Stomach (tissue), 4 donors: ENCODE results near the gene IL16.

Experiments
- EP300 ChIP-seq: sonication (generic); formaldehyde crosslinking; IDR thresholded peaks from one replicate; pipeline ENCODE4 v1.6.1; 2017; ENCODE audit warnings: antibody characterized with exemption
- POLR2A ChIP-seq, 4 donors: fragments of 450-650 bp; IDR thresholded peaks; one replicate each; pipeline ENCODE4 v1.6.1; 2016; ENCODE audit warnings: antibody characterized with exemption in 4 of 4, control low read depth in 2 of 4, mild to moderate bottlenecking in 1 of 4, moderate library complexity in 1 of 4
- TF ChIP-seq, protein P1 (sequence below), 7 experiments: fragments of 450-650 bp in 4 of 7; fragments of 200-600 bp in 3 of 7; sonication (generic) in 3 of 7; IDR thresholded peaks; one replicate each; pipeline ENCODE4 v1.5.1; 2016 to 2019; ENCODE audit warnings: antibody characterized with exemption in 7 of 7, control low read depth in 2 of 7, mild to moderate bottlenecking in 1 of 7

DNA sequence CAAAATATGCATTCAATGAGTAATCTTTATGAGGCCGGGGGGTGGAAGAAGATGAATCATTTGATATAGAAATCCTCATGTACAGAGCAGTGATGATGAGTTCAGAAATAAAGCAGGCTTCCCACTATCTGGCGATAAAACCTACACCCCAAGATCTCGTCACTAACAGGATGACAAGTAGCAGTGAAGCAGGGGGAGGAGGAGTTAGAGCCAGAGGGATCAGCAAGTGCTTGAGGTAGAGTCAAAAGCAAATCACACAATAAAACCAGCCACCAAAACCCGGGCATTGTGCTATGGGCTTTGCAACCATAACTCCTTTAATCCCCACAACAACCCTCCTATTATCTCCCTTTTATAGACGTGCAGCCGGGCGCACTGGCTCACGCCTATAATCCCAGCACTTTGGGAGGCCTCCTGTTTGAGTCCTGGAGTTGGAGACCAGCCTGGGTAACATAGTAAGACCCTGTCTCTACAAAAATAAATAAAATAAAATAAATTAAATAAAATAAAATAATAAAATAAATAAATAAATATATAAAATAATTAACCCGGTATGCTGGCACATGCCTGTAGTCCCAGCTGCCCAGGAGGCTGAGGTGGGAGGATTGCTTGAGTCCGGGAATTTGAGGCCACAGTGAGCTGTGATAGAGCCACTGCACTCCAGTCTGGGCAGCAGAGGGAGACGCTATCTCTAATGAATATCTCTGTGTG lies 74.3 kb downstream of the IL16 start:
- TF ChIP-seq POLR2A (IDR thresholded peaks at IDR 0.05) (no peak), EP300 (no peak)
- TF ChIP-seq, protein P1, sequence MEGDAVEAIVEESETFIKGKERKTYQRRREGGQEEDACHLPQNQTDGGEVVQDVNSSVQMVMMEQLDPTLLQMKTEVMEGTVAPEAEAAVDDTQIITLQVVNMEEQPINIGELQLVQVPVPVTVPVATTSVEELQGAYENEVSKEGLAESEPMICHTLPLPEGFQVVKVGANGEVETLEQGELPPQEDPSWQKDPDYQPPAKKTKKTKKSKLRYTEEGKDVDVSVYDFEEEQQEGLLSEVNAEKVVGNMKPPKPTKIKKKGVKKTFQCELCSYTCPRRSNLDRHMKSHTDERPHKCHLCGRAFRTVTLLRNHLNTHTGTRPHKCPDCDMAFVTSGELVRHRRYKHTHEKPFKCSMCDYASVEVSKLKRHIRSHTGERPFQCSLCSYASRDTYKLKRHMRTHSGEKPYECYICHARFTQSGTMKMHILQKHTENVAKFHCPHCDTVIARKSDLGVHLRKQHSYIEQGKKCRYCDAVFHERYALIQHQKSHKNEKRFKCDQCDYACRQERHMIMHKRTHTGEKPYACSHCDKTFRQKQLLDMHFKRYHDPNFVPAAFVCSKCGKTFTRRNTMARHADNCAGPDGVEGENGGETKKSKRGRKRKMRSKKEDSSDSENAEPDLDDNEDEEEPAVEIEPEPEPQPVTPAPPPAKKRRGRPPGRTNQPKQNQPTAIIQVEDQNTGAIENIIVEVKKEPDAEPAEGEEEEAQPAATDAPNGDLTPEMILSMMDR (IDR thresholded peaks at IDR 0.05) = no peak
